ENCODE data around the gene USP25. TPM values are rescaled to one million over a fixed set of nuclear protein-coding genes. Genes with fewer than 3 reads are reported as not detected.

The USP25 gene
- 27.4 and 33.7 TPM in 2 replicates for total RNA-seq

GRCh38 chr21:15729674-15730483 is at the start of gene USP25:
Gene USP25 (plus strand): TSS chr21:15729982. CDS start chr21:15730394, 412 bp downstream.
- DNase-seq (ENCODE audit: low read depth) = peak; percentile 77
- peak within 1 kb of the TSS; percentile 81 for H3K4me3 ChIP-seq (ENCODE audit: low read depth, low read length)
- TF ChIP-seq CTCF (IDR thresholded peaks at IDR 0.05; ENCODE audit: insufficient read depth, low read depth, low read length) = no peak

DNA sequence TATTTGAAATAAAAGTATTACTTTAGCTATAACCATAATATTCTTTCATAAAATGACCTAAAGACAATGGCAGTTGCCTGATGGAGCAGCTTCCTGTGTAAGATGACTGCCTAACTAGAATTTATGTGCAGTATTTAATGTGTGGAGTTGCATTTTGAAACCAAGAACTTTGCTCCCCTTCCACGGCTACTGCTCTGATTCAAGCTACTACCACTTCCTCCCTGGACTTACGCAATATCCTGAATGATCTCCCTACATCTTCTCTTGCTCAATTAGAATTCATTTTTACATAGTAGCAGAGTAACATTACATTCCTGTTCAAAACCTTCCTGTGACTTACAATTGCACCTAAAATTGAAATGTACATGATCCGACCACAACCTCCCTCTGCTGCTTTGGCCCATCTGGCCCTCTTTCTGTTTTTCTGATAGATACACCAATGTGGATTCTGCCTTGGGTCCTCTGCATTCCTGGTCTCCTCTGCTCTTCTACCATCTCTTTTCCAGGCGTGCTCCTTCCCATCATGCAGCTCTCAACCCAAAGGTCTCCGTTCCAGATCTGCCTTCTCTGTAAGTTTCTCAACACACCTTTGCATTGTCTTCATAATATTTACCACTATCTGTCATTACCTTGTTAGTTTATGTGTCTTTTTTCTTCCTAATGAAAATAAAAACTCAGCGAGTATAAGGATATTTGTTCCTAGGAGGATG is 47.4 kb upstream of the USP25 start:
- TF ChIP-seq CTCF (IDR thresholded peaks at IDR 0.05; ENCODE audit: insufficient read depth, low read depth, low read length) = no peak
- no peak overlapping the region for H3K4me3 ChIP-seq (ENCODE audit: low read depth, low read length)
- peak; percentile 64 for DNase-seq (ENCODE audit: low read depth)

- peak; percentile 24 for DNase-seq (ENCODE audit: low read depth)
- H3K4me3 ChIP-seq (ENCODE audit: low read depth, low read length) = no peak overlapping the region
- no peak for TF ChIP-seq CTCF (IDR thresholded peaks at IDR 0.05; ENCODE audit: insufficient read depth, low read depth, low read length)
Observed at GRCh38 chr21:15682977-15683376, 46.8 kb upstream of the USP25 start.

DNA sequence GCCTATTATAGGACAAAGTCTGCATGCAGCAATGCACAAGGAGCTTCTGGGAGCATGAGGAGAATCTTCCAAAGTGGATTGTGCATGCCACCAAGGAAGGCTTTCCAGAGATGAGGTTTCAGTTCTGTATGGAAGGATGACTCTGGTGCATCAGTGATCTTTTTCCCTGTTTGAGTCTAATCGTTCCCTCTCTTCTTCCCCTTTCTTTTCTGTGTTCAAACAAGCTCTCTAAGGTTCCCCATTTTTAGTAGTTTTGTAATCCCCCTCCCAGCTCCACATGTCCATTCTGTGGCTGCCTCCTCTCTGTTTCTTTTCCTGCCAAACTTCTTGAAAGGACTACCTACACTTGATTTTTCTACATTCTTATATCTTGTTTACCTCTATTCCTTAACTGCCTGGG is 43.3 kb upstream of the USP25 start:
- no peak for TF ChIP-seq CTCF (IDR thresholded peaks at IDR 0.05; ENCODE audit: insufficient read depth, low read depth, low read length)
- H3K4me3 ChIP-seq (ENCODE audit: low read depth, low read length) = no peak overlapping the region
- DNase-seq (ENCODE audit: low read depth) = no peak

GRCh38 chr21:15687208-15687607 is 42.6 kb upstream of the USP25 start:
- no peak for DNase-seq (ENCODE audit: low read depth)

GRCh38 chr21:15688016-15688415 is 41.8 kb upstream of the USP25 start:
- DNase-seq (ENCODE audit: low read depth) = no peak
- TF ChIP-seq CTCF (IDR thresholded peaks at IDR 0.05; ENCODE audit: insufficient read depth, low read depth, low read length) = no peak
- no peak overlapping the region for H3K4me3 ChIP-seq (ENCODE audit: low read depth, low read length)

More at GRCh38 chr21:15687208-15687607, 42.6 kb upstream of the USP25 start:
- no peak for TF ChIP-seq CTCF (IDR thresholded peaks at IDR 0.05; ENCODE audit: insufficient read depth, low read depth, low read length)
- H3K4me3 ChIP-seq (ENCODE audit: low read depth, low read length) = no peak overlapping the region

Measured in fibroblast of villous mesenchyme (primary cell).